H1 (cell line): Measurements from ENCODE around the gene ARL5A.

ENCODE experiments used
- BCL11A ChIP-seq, 2 experiments: IDR thresholded peaks; one replicate each; pipeline ENCODE4 v1.6.1; 2011; ENCODE audit warnings: low read depth in 2 of 2, low read length in 2 of 2, mild to moderate bottlenecking in 2 of 2
- EZH2 ChIP-seq: fragments of 200-600 bp; sonication (generic); IDR thresholded peaks from 2 replicates; pipeline ENCODE4 v1.7.1; 2012; ENCODE audit warnings: low read depth, mild to moderate bottlenecking, moderate library complexity, low read length, inconsistent platforms; ENCODE audit not compliant: severe bottlenecking
- GABPA ChIP-seq: IDR thresholded peaks from 2 replicates; pipeline ENCODE4 v1.6.1; 2011; ENCODE audit warnings: mild to moderate bottlenecking, low read length, moderate library complexity, borderline replicate concordance; ENCODE audit not compliant: insufficient read depth
- HDAC2 ChIP-seq, 2 experiments: fragments of 300-600 bp in 1 of 2; sonication (generic) in 1 of 2; IDR thresholded peaks; 2 replicates each; pipeline ENCODE4 v1.6.1; 2011 to 2012; ENCODE audit warnings: low read depth in 2 of 2, low read length in 2 of 2, mild to moderate bottlenecking in 2 of 2, moderate library complexity in 2 of 2, borderline replicate concordance in 1 of 2, inconsistent platforms in 1 of 2
- KDM5A ChIP-seq: fragments of 200-600 bp; IDR thresholded peaks from 2 replicates; pipeline ENCODE4 v1.7.1; 2012; ENCODE audit warnings: mild to moderate bottlenecking, low read length, inconsistent platforms, mixed read lengths
- POLR2A ChIP-seq, 2 experiments: IDR thresholded peaks; 1 replicate in 1 of 2; 2 replicates in 1 of 2; pipeline ENCODE4 v1.6.1; 2011; ENCODE audit warnings: low read depth in 2 of 2, low read length in 2 of 2, mild to moderate bottlenecking in 2 of 2; ENCODE audit errors: control extremely low read depth in 1 of 2
- SP2 ChIP-seq: IDR thresholded peaks from 2 replicates; pipeline ENCODE4 v1.6.1; 2012; ENCODE audit warnings: mild to moderate bottlenecking, low read length, inconsistent platforms
- TAF1 ChIP-seq: IDR thresholded peaks from 2 replicates; pipeline ENCODE4 v1.6.1; 2011; ENCODE audit warnings: mild to moderate bottlenecking, low read depth, low read length
- TF ChIP-seq, protein P1 (sequence below): IDR thresholded peaks from 2 replicates; pipeline ENCODE4 v1.6.1; 2012; ENCODE audit warnings: inconsistent platforms
- TF ChIP-seq, protein P2 (sequence below), 3 experiments: IDR thresholded peaks; 1 replicate in 2 of 3; 2 replicates in 1 of 3; pipeline versions ENCODE4 v1.5.1 to v1.6.1; 2011; ENCODE audit warnings: low read length in 3 of 3, mild to moderate bottlenecking in 3 of 3, inconsistent platforms in 2 of 3, low read depth in 1 of 3, moderate library complexity in 1 of 3; ENCODE audit not compliant: insufficient read depth in 1 of 3; ENCODE audit errors: control extremely low read depth in 1 of 3

DNA sequence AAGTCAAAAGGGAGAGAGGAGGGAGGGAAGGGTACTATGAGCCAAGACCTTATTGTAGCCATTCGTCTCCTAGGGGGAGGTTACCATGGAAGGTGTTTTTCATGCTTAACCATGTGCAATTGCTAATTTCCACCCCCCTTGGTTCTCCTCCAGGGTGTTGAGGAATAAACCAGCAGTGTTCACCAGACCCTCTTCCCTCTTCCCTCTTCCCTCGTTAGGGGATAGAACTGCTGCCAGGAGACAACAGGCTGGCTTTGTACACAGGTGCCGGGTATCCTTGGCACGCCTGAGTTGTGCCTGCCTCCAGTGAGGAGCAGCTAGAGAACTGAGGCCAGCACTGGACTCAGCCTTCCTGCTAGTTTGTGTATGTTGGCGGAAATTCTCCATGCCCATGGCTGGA, 41.1 kb upstream of the ARL5A start:
- TF ChIP-seq, protein P1, sequence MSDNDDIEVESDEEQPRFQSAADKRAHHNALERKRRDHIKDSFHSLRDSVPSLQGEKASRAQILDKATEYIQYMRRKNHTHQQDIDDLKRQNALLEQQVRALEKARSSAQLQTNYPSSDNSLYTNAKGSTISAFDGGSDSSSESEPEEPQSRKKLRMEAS = no peak
- TF ChIP-seq POLR2A (IDR thresholded peaks at IDR 0.05; ENCODE audit: control extremely low read depth in 1 of 2, low read depth in 2 of 2, low read length in 2 of 2) (no peak), GABPA (no peak), TAF1 (no peak), BCL11A (IDR thresholded peaks at IDR 0.05; ENCODE audit: low read depth in 2 of 2, low read length in 2 of 2) (no peak), KDM5A (no peak), HDAC2 (IDR thresholded peaks at IDR 0.05; ENCODE audit: borderline replicate concordance in 1 of 2, low read depth in 2 of 2, low read length in 2 of 2) (no peak), EZH2 (no peak), SP2 (no peak)
- TF ChIP-seq, protein P2, sequence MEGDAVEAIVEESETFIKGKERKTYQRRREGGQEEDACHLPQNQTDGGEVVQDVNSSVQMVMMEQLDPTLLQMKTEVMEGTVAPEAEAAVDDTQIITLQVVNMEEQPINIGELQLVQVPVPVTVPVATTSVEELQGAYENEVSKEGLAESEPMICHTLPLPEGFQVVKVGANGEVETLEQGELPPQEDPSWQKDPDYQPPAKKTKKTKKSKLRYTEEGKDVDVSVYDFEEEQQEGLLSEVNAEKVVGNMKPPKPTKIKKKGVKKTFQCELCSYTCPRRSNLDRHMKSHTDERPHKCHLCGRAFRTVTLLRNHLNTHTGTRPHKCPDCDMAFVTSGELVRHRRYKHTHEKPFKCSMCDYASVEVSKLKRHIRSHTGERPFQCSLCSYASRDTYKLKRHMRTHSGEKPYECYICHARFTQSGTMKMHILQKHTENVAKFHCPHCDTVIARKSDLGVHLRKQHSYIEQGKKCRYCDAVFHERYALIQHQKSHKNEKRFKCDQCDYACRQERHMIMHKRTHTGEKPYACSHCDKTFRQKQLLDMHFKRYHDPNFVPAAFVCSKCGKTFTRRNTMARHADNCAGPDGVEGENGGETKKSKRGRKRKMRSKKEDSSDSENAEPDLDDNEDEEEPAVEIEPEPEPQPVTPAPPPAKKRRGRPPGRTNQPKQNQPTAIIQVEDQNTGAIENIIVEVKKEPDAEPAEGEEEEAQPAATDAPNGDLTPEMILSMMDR (IDR thresholded peaks at IDR 0.05; ENCODE audit: control extremely low read depth in 1 of 3, insufficient read depth in 1 of 3, low read depth in 1 of 3, low read length in 3 of 3) = no peak
